HG02840 (cell line): ENCODE measurements around the gene MTERF2.

Experiments used
- ATAC-seq: cut with Tn5 transposase; IDR thresholded peaks from one replicate; pipeline ENCODE4 v1.9.1; 2021; ENCODE audit warnings: mild to moderate bottlenecking, moderate library complexity, moderate number of reproducible peaks; ENCODE audit not compliant: unreplicated experiment, low FRiP score

The MTERF2 gene

GRCh38 chr12:106955377-106956047 lies 31.4 kb downstream of the MTERF2 start, which contains the start of gene TMEM263:
Gene TMEM263 (plus strand): TSS chr12:106955907. CDS start chr12:106967117, 11,210 bp downstream.
- ATAC-seq = peak; percentile 83

- ATAC-seq = peak; percentile 14
These were observed 32.2 kb downstream of the MTERF2 start for GRCh38 chr12:106954462-106955376.

- ATAC-seq = no peak
These were observed 33.3 kb downstream of the MTERF2 start for GRCh38 chr12:106953352-106954250.

- no peak for ATAC-seq
These were observed 36.4 kb downstream of the MTERF2 start for GRCh38 chr12:106950591-106950990.

GRCh38 chr12:106947461-106947860 lies 39.5 kb downstream of the MTERF2 start:
- ATAC-seq = no peak

GRCh38 chr12:106945261-106945851 lies 41.6 kb downstream of the MTERF2 start:
- no peak for ATAC-seq

- no peak for ATAC-seq
These were observed 44.2 kb downstream of the MTERF2 start for GRCh38 chr12:106942775-106943174.

- ATAC-seq = no peak
These were observed 45.3 kb downstream of the MTERF2 start for GRCh38 chr12:106941481-106942156.

- ATAC-seq = no peak
These were observed 52.7 kb downstream of the MTERF2 start for GRCh38 chr12:106934277-106934676.
